DMS114 treated with DMSO at 0.1 percent for 48 hours (cell line): ENCODE results near the gene NASP.

Source experiments
- DNase-seq: peaks from one replicate; lab custom pipeline; 2025; ENCODE audit not compliant: unreplicated experiment; lab: John Stamatoyannopoulos, UW

NASP gene

DNA sequence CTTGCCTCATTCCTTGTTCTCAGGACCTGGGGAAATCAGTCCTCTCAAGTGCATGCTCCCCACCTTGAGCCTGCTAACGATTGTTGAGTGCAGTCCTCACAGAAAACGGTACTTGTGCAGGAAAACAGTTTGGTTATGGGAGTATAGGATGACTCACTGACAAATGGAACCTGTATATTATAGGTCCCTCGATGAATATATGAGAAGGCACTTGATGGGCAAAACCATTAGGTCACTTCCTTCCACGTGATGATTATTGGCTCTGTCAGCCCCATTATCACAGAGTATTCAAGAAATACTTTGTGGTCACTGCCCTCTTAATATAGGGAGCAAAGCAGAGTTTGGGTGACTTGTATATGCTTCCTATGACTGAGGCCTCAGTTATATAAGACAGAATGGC, 33.8 kb downstream of the NASP start:
- DNase-seq, result no peak

GRCh38 chr1:45619149-45619921, 35.5 kb downstream of the NASP start:
- DNase-seq, result no peak

DNA sequence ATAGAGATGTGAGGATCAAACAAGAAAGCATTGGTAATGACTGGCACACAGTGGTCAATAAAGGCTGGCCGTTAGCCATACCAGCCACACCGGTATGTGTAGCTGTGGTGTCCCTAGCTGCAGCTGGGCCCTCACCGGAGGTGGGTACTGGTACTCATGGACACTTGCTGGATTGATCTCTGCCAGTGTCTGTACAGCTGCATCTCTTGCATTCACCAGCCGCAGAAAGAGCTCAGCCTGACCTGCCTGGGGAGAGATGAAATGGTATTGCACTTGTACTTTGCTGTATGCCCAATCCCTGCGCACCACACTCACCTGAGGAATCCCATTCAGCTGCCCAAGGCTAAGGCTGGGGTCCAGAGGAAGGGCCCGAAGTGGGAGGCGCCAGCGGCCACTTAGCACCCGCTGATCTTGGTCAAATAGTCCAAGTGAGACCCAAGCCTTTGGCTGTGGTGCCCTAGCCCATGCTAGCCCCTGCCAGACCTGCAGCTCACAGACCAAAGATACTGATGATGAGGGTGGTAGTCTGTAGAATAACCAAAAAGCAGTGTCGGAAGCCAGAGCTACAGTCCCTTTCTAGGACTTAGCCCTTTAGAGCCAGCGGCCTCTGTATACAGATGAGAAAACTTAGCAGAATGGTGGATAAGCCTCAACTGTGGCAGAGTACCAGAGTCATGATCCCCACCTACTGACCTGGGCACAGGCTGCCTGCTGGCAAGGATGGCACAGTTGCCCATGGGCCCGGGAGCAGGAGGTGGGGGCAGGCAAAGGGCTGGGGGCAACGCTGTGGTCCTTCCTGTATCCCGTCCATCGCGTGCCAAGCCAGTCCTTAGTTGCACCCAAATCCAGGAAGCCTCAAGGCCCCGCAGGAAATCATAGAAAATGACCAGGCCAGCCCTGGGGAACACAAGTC, 37.0 kb downstream of the NASP start:
- DNase-seq, result no peak

DNA sequence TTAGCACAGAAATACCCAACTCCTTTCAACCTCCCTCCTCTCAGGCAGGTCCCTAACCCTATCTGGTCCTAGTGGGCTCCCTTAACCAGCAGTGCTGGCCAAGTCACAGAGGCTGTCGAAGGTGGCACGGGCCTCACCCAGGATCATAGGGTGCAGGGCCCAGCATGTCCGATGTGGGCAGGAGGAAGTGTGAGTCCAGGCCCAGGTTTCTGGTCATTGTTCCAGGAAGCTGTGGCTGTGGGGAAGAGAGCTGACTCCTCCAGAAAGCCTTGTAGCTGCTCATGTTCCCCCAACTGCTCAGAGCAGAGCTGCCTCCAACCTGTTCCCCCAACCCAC, 37.6 kb downstream of the NASP start:
- no peak for DNase-seq

- DNase-seq, result no peak
Observed at GRCh38 chr1:45621895-45622523, 38.2 kb downstream of the NASP start.

DNA sequence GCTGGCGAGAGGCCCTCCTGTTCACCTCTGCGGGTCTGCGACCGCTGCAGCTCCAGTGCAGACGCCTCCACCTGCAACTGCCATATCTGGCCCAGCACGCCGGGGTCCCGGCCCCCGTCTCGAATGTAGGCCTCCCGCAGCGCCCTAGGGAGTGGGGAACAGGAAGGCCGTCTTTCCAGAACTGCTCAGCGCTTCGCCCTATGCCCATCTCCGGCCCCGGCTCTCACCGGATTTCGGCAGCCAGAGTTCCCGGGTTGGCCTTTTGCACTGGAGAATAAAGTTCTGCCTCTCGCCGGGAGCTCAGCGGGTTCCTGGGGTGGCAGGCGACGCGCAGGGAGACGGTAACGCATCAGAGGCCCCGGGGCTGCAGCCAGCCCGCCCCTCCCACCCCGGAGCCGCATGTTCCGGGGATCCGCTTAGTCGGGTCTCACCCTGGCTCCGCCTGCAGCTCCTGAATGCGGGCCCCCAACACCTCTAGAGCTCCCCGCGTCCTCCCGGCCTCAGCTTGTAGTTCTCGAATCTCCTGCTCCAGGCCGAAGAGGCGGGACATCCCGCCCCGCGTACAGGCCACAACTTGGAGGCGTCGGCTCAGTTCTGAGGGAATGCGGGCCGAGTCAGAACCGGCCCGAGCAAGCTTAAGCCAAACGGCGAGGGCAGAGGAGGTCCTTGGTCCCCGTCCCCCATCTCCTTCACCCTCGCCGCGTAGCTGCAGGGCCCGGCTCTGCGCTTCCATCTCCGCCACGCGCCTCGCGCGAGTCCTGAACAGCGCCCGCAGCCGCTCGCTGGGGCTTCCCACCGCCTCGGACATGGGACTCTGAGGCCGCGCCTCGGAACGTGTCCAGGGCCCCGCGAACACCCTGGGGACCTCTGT, 38.9 kb downstream of the NASP start:
- DNase-seq, result no peak

DNA sequence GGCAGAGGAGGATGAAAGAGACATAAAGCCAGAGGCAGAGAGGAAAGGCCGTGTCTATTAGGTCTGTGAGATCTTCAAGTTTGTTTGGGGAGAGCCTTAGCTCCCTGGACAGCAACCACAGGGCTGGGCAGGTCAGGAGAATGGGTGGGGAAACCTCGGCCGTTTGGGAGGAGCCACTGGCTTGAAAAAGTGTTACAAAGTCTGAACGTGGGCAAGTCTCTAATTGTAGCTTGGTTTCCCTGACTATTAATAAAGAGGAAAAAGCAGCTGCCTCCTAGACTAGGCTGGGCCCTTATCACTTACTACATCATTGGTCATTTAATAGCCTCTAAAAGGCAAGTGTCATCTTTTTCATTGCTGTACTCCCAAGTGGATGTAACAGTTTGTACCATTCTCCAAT, 40.1 kb downstream of the NASP start, which contains the start of gene CCDC17:
CCDC17 (minus strand) TSS at position 83 of the 400 bp plus-strand sequence. CDS start 145 bp downstream, outside the sequence.
- DNase-seq, result no peak

DNA sequence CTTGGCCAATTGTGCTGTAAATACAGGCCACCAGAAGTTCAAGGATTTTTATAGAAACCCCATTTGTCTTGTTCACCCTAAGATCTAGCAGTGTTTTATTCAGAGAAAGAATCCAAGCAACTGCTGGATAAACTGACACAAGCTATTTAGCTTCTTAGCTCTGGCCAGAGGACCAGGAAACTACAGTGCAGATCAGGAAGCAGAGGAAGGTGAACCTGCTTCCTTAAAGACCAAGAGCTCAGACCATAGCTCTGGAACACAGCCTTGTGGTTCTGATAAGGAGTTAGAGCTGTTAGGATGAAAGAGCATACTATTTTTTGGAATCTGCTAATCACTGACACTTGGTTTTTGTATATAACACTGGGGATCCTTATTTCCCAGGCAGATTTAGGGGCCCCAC, 45.2 kb downstream of the NASP start:
- no peak for DNase-seq

- DNase-seq, result no peak
Observed at GRCh38 chr1:45630429-45630828, 46.6 kb downstream of the NASP start.

- no peak for DNase-seq
Observed at GRCh38 chr1:45635211-45635610, 51.4 kb downstream of the NASP start.

DNA sequence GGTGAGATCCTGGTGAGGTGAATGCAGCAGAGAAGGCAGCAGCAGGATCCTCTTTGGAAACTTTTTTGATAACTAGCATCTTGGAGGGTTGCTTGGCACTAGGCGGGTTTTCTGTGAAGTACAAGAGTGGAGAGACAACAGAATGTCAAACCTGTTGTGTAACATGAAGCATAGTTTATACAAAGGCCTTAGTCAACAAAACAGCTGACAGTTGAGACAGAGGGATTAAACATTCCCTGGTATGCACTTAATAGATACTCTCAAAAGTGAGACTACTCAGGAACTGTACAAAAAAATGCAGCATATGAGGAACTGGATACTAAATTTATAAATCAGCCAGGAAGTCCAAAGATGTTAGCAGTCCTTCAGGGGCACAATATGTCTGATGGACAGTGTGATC, 56.5 kb downstream of the NASP start:
- DNase-seq, result no peak

DNA sequence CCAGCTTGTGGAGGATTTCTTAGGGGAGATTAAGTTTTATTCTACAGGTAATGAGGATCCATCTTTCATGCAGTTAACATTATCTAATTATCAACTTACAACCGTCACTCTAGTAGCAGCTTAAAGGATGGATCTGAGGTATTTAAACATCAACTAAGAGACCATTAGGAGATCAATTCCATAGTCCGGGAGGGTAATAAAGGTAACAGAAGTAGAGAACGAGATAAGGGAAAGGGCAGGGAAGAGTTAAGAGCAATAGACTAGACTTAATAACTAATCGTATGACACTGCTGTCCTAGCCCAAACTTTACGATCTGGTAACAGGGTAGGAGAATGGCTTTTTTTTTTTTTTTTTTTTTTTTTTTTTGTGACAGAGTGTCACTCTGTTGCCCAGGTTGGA, 59.5 kb downstream of the NASP start:
- DNase-seq, result no peak

GRCh38 chr1:45643978-45644377, 60.1 kb downstream of the NASP start:
- DNase-seq, result no peak

GRCh38 chr1:45644661-45645060, 60.8 kb downstream of the NASP start:
- no peak for DNase-seq

- no peak for DNase-seq
Observed at GRCh38 chr1:45647248-45648021, 63.6 kb downstream of the NASP start.

GRCh38 chr1:45654540-45655280, 70.9 kb downstream of the NASP start:
- DNase-seq, result no peak

DNA sequence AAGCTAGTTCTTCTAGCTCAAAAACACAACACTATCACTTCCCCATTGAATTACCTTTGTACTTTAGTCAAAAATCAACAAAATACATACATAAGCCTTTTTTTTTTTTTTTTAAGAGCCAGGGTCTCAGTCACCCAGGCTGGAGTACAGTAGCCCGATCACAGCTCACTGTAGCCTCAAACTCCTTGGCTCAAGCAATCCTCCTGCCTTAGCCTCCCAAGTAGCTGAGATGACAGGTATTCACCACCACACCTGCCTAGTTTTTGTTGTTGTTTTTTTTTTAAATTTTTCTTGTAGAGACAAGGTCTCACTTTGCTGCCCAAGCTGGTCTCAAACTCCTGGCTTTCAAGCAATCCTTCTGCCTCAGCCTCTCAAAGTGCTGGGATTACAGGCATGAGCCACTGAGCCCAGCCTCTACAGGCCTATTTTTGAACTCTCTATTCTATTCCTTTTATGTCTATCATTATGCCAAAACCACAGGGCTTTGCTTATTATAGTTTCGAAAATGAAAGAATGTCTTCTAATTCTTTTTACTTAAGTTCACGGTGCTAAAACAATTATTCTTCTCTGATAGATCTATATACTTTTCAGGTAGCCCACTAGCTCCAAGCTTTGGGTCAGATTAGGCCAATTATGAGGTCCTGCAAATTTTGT, 72.9 kb downstream of the NASP start:
- DNase-seq, result no peak

DNA sequence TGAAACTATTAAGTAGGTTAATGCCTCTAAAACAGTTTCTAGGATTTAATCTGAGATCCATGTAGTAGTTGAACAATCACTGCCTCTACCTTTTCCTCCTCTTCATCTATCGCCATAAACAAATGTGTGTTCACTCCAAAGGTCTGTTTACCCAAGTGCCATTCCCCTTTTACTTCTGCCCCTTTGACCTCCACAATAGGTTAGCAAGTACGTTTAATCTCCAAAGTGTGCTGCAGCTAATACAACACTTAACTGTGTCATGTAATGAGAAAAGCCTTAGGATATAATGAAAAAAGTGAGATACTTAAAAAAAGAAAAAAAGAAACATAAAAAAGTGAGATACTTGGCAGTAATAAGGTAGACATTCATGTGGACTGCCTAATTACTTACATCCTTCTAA, 74.3 kb downstream of the NASP start:
- DNase-seq, result no peak

GRCh38 chr1:45659222-45659621, 75.4 kb downstream of the NASP start:
- no peak for DNase-seq
